Naive thymus-derived CD4-positive, alpha-beta T cell (primary cell): ENCODE results near the gene LHPP. TPM values are rescaled to one million over a fixed set of nuclear protein-coding genes. Genes with fewer than 3 reads are reported as not detected.

Experiments used
- ATAC-seq: fragments of 150-1000 bp; cut with Tn5 transposase; 2 replicates; pipeline ENCODE4 v1.10.0; 2021; ENCODE audit warnings: mild to moderate bottlenecking, moderate library complexity
- CTCF ChIA-PET: fragments of 350-600 bp; sonication (Branson Sonifier 250); formaldehyde crosslinking; loops from one replicate; lab custom pipeline; 2021; ENCODE audit warnings: antibody characterized with exemption; lab: Charles Lee
- POLR2A ChIA-PET: fragments of 350-600 bp; sonication (Branson Sonifier 250); formaldehyde crosslinking; loops from one replicate; lab custom pipeline; 2021; ENCODE audit warnings: antibody characterized with exemption, inconsistent platforms; lab: Charles Lee
- DNase-seq, 9 donors: peaks; one replicate each; pipeline versions ENCODE4 v3.0.0 to v3.0.0-alpha.2; 2020 to 2022; ENCODE audit warnings: mixed read lengths in 1 of 9
- H3K27ac ChIP-seq: one replicate; pipeline ENCODE4 v1.7.0; 2013; ENCODE audit warnings: mild to moderate bottlenecking, low read depth, low read length, moderate library complexity
- H3K27me3 ChIP-seq, 2 donors: one replicate each; pipeline ENCODE4 v1.7.0; 2013; ENCODE audit warnings: low read length in 2 of 2, mild to moderate bottlenecking in 2 of 2, moderate library complexity in 2 of 2; ENCODE audit not compliant: control insufficient read depth in 2 of 2, insufficient read depth in 2 of 2
- H3K36me3 ChIP-seq, 3 experiments: 1 replicate in 2 of 3; 2 replicates in 1 of 3; pipeline ENCODE4 v1.7.0; 2013; ENCODE audit warnings: low read length in 3 of 3, mild to moderate bottlenecking in 3 of 3, moderate library complexity in 1 of 3; ENCODE audit not compliant: insufficient read depth in 3 of 3, control insufficient read depth in 2 of 3
- H3K4me1 ChIP-seq, 2 donors: one replicate each; pipeline ENCODE4 v1.7.0; 2013; ENCODE audit warnings: low read length in 2 of 2, mild to moderate bottlenecking in 2 of 2, moderate library complexity in 1 of 2; ENCODE audit not compliant: control insufficient read depth in 2 of 2, insufficient read depth in 2 of 2
- H3K4me3 ChIP-seq: 2 replicates; pipeline ENCODE4 v1.7.0; 2013; ENCODE audit warnings: mild to moderate bottlenecking, low read length
- H3K9me3 ChIP-seq, 3 experiments: 1 replicate in 2 of 3; 2 replicates in 1 of 3; pipeline ENCODE4 v1.7.0; 2013; ENCODE audit warnings: low read length in 3 of 3; ENCODE audit not compliant: control insufficient read depth in 2 of 3
- H3K27ac Mint-ChIP-seq, 9 donors: one replicate each; pipeline ENCODE4 v1.8.0; 2020 to 2022; ENCODE audit warnings: mixed read lengths in 9 of 9, mild to moderate bottlenecking in 8 of 9, moderate library complexity in 5 of 9, inconsistent platforms in 2 of 9
- H3K27me3 Mint-ChIP-seq, 5 donors: one replicate each; pipeline ENCODE4 v1.8.0; 2021 to 2022; ENCODE audit warnings: mixed read lengths in 5 of 5, mild to moderate bottlenecking in 1 of 5
- H3K36me3 Mint-ChIP-seq, 5 donors: one replicate each; pipeline ENCODE4 v1.8.0; 2020 to 2022; ENCODE audit warnings: mixed read lengths in 5 of 5, mild to moderate bottlenecking in 3 of 5, inconsistent platforms in 1 of 5
- H3K4me1 Mint-ChIP-seq, 7 donors: one replicate each; pipeline ENCODE4 v1.8.0; 2020 to 2022; ENCODE audit warnings: mixed read lengths in 7 of 7, mild to moderate bottlenecking in 3 of 7, inconsistent platforms in 1 of 7
- H3K4me3 Mint-ChIP-seq, 10 donors: one replicate each; pipeline ENCODE4 v1.8.0; 2020 to 2022; ENCODE audit warnings: mild to moderate bottlenecking in 10 of 10, mixed read lengths in 10 of 10, moderate library complexity in 6 of 10, inconsistent platforms in 2 of 10
- H3K9me3 Mint-ChIP-seq, 11 donors: one replicate each; pipeline ENCODE4 v1.8.0; 2020 to 2022; ENCODE audit warnings: mixed read lengths in 11 of 11, mild to moderate bottlenecking in 4 of 11, inconsistent platforms in 1 of 11, moderate library complexity in 1 of 11
- intact Hi-C, 2 donors: fragments of 100-400 bp; cut with micrococcal nuclease; formaldehyde crosslinking; loops; one replicate each; pipeline ENCODE4 v1.15.1; 2023
- polyA plus RNA-seq, 2 donors: library from polyadenylated mRNA; unstranded; fragments of 300-500 nt; fragmentation: Illumina TruSeq; gene quantifications; one replicate each; pipeline ENCODE4 v1.2.3, GENCODE V29; 2021
- total RNA-seq, 6 experiments: library from RNA in 5 of 6; stranded (reverse) in 5 of 6; gene quantifications; 1 replicate in 5 of 6; 2 replicates in 1 of 6; pipeline ENCODE4 v1.2.3 and lab custom pipeline; 2021 to 2026

LHPP gene
- total and polyA plus RNA-seq, 7 experiments from 2014 or later, result 19.8 to 31.2 (median 23.4) TPM

DNA sequence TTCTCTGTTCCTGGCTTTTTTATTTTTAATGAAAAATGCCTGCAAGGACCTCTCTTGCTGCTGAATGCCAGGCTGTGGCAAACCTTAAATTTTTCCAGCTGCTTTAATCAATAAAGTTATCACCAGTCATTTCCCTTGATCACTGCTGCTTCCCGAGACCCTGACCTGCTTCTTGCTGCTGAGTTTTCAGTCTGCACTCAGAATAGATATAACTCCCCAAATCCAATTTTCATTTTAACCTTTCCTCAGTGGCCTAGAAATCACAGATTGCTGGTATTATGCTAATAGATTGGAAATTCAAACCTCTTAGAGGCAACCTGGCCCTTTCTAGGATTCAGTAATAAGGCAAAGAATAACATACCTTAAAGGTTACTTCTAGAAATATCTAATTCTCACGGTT, 43.7 kb downstream of the LHPP start:
- intact Hi-C loops, result no loop called here
- Histone ChIP-seq H3K4me3 (no peak overlapping the region), H3K4me1 (no peaks in the 10 kb centered on the region), H3K27ac (no peak overlapping the region), H3K27me3 (no peaks in the 10 kb centered on the region), H3K9me3 (no peaks in the 10 kb centered on the region), H3K36me3 (peaks cover 0 to 21% (median 7%) of the 10 kb centered on the region in 3 experiments)
- H3K36me3 Mint-ChIP-seq, result peaks cover 11 to 38% (median 14%) of the 10 kb centered on the region in 5 donors
- POLR2A ChIA-PET, result no interaction called here
- peak overlapping the region in 2 of 9 donors; percentile 15 to 49 for H3K27ac Mint-ChIP-seq
- peaks cover 0 to 11% (median 2%) of the 10 kb centered on the region in 11 donors for H3K9me3 Mint-ChIP-seq
- no peak overlapping the region for H3K4me3 Mint-ChIP-seq
- H3K27me3 Mint-ChIP-seq, result no peaks in the 10 kb centered on the region
- DNase-seq (no peak), ATAC-seq (no peak)
- CTCF ChIA-PET, result no interaction called here
- H3K4me1 Mint-ChIP-seq, result peaks cover 0 to 1% (median 0%) of the 10 kb centered on the region in 7 donors

DNA sequence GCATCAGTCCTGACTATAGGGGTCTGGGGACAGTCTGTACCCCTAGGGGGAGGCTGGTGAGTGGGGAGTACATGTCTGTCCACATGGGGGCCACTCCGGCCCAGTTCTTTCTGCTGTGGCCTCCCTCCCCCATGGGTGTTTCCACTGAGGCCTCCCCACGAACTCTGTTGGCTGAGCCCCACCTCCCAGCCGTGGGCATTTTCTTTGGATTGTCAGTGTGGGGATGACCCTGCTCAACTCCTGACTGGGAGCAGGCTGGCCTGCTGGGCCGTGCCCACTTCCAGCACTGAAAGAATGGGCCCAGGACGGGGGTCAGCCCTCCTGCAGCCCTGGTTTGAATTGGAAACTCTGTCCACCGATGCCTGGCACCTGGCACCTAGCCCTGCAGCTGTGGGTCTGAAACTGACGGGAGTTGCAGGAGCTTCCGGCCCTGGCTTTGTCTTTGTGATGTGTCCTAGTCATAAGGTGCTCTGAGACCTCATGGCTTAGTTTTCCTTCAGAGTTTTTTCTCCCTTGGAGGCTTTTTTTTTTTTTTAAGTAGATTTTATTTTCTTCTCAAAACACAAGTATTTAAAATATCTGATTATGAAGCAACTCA, 46.5 kb downstream of the LHPP start:
- peaks cover 0 to 15% (median 0%) of the 10 kb centered on the region in 3 experiments for H3K36me3 ChIP-seq
- no peak overlapping the region for H3K4me3 ChIP-seq
- no peaks in the 10 kb centered on the region for H3K4me1 ChIP-seq
- Mint-ChIP-seq H3K36me3 (peaks cover 0 to 30% (median 4%) of the 10 kb centered on the region in 5 donors), H3K4me3 (no peak overlapping the region), H3K27ac (peak overlapping the region in 1 of 9 donors; percentile 32), H3K27me3 (no peaks in the 10 kb centered on the region), H3K4me1 (peaks cover 0 to 8% (median 3%) of the 10 kb centered on the region in 7 donors), H3K9me3 (peaks cover 0 to 2% (median 0%) of the 10 kb centered on the region in 11 donors)
- no peaks in the 10 kb centered on the region for H3K27me3 ChIP-seq
- DNase-seq (no peak), ATAC-seq (no peak)
- intact Hi-C loops, result no loop called here
- no peak overlapping the region for H3K27ac ChIP-seq
- H3K9me3 ChIP-seq, result no peaks in the 10 kb centered on the region
- CTCF ChIA-PET, result no interaction called here
- POLR2A ChIA-PET, result no interaction called here

DNA sequence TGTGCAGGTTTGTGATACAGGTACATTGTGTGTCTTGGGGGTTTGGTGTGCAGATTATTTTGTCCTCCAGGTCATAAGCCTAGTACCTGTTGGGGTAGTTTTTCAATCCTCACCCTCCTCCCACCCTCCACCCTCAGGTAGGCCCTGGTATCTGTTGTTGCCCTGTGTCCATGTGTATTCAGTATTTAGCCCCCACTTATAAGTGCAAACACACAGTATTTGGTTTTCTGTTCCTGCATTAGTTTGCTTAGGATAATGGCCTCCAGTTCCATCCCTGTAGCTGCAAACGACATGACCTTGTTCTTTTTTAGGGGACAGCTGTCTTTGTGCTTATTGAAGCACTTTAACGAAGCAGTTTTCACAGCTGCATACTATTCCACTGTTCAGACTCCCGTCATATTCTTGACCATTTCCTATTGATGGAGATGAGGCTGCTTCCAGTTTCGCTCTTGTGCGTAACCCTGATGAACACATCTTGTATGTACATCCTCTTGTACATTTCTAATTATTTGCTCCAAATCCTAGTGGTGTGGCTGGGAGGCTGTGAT, 47.4 kb downstream of the LHPP start:
- Histone ChIP-seq H3K4me1 (no peaks in the 10 kb centered on the region), H3K27ac (no peak overlapping the region), H3K4me3 (no peak overlapping the region), H3K9me3 (no peaks in the 10 kb centered on the region), H3K36me3 (peaks cover 0 to 15% (median 0%) of the 10 kb centered on the region in 3 experiments), H3K27me3 (no peaks in the 10 kb centered on the region)
- CTCF ChIA-PET, result no interaction called here
- H3K4me3 Mint-ChIP-seq, result no peak overlapping the region
- H3K36me3 Mint-ChIP-seq, result peaks cover 0 to 30% (median 4%) of the 10 kb centered on the region in 5 donors
- ATAC-seq (no peak), DNase-seq (no peak)
- no peaks in the 10 kb centered on the region for H3K27me3 Mint-ChIP-seq
- POLR2A ChIA-PET, result no interaction called here
- intact Hi-C loops, result no loop called here
- peaks cover 0 to 2% (median 0%) of the 10 kb centered on the region in 11 donors for H3K9me3 Mint-ChIP-seq
- peak overlapping the region in 1 of 9 donors; percentile 16 for H3K27ac Mint-ChIP-seq
- peaks cover 0 to 8% (median 3%) of the 10 kb centered on the region in 7 donors for H3K4me1 Mint-ChIP-seq

DNA sequence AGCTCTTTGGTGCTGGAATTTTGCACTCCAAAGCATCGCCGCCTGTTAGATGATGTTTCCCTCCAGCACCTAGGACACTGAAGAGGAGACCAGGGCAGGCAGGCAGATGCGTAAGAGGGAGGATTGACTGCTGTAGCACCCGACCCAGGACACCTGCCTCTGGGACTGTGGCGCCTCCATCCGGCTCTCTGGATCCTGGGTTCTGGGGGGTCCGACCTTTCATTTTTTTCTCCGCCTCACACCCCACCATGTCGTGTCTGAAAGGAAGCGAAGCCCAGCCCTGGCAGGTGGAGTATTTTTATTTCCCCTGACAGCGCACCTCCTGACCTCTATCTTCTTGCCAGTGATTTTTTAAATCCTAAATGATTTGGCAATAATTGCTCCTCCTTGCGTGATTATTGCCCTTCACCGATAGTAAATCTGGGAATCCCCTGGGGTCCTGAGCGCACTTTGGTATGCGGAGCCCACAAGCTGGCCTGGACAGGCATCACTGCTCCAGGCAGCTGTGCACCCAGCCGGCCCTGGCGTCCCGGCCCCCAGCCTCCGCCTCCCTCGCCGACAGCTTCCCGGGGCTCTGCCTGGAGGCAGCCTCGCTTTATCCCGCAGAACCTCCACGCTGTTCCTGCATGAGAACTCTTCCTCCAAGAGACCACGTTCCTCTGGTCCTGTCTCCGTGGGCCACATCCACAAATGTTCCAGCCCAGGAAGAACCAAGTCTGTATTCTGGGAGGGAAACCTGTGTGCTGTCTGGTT, 48.4 kb downstream of the LHPP start:
- ATAC-seq (no peak), DNase-seq (no peak)
- intact Hi-C loops, result no loop called here
- H3K4me3 Mint-ChIP-seq, result no peak overlapping the region
- no peaks in the 10 kb centered on the region for H3K27me3 Mint-ChIP-seq
- no peaks in the 10 kb centered on the region for H3K27me3 ChIP-seq
- H3K4me3 ChIP-seq, result no peak overlapping the region
- no peaks in the 10 kb centered on the region for H3K9me3 ChIP-seq
- H3K4me1 Mint-ChIP-seq, result peaks cover 0 to 8% (median 3%) of the 10 kb centered on the region in 7 donors
- H3K36me3 ChIP-seq, result peaks cover 0 to 15% (median 0%) of the 10 kb centered on the region in 3 experiments
- CTCF ChIA-PET, result no interaction called here
- peaks cover 0 to 28% (median 4%) of the 10 kb centered on the region in 5 donors for H3K36me3 Mint-ChIP-seq
- peaks cover 0 to 2% (median 0%) of the 10 kb centered on the region in 11 donors for H3K9me3 Mint-ChIP-seq
- no peaks in the 10 kb centered on the region for H3K4me1 ChIP-seq
- no peak overlapping the region for H3K27ac ChIP-seq
- POLR2A ChIA-PET, result no interaction called here
- H3K27ac Mint-ChIP-seq, result no peak overlapping the region

DNA sequence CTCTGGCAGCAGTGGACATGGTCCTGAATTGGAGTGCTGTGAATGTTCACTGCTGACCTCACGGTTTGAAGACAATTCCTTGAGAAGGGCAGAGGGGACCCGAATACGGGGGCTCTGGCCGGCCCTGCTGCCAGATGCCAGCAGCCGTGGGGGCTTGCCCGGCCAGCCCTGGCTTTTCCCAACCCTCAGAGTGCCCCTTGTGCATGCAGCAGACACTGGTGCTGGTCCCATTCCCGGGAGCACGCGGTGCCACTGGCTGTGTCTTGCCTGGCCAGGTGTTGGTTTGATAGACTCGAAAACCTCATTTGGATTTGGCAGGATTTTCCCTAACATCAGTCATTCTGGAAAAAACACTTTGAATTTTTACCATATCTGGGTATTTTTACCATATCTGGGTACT, 49.1 kb downstream of the LHPP start:
- intact Hi-C loops, result no loop called here
- CTCF ChIA-PET, result no interaction called here
- DNase-seq, result no peak

DNA sequence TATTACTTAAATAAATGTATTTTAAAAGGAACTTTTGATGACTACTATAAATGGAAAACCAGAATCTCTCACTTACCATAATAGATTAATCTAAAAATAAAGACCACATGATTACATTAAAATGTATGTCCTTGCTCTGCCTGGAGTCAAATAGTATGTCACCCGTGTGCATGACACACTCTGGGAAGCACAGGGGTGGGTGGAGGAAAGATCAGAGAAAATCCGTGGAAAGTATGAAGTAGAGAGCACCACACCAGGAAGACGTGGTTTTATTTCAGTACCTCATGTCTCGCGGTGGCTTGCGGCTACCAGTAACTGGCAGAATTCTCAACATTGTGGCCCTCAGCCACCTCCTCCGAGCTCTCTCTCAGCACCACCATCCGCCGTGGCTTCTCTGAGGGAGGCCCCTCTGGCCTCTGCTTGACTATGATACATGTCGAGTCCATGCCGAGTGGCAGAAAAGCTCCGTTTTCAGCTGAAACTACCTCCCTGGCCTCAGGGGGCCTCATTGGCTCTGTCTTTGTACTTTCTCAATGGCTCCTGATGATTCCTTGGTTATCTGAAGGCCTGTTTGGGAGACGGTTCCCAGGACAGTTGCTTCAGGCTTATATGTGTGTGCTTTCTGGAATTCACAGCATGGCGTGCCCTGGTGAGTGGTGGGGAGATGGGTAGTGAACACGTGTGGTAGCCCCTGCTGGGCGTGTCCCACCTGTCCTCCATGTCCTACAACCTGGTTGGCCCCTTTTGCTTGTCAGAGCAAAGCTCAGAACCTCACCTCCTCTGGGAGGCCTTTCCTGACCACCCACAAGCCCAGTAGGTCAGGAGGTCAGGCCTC, 49.8 kb downstream of the LHPP start:
- no peaks in the 10 kb centered on the region for H3K4me1 ChIP-seq
- peaks cover 0 to 8% (median 3%) of the 10 kb centered on the region in 7 donors for H3K4me1 Mint-ChIP-seq
- no peaks in the 10 kb centered on the region for H3K9me3 ChIP-seq
- POLR2A ChIA-PET, result interaction anchor here (0.6 kb wide), 1 partner anchor 295 kb away, joined by 4 read pairs; no protein-coding TSS in a partner anchor
- no peak overlapping the region for H3K27ac ChIP-seq
- peak overlapping the region in 2 of 9 donors; percentile 70 to 71 for H3K27ac Mint-ChIP-seq
- H3K4me3 ChIP-seq, result no peak overlapping the region
- intact Hi-C loops, result no loop called here
- H3K4me3 Mint-ChIP-seq, result no peak overlapping the region
- CTCF ChIA-PET, result no interaction called here
- H3K9me3 Mint-ChIP-seq, result peaks cover 0 to 3% (median 0%) of the 10 kb centered on the region in 11 donors
- H3K27me3 Mint-ChIP-seq, result no peaks in the 10 kb centered on the region
- peak; percentile 18 for ATAC-seq
- peaks cover 0 to 15% (median 0%) of the 10 kb centered on the region in 3 experiments for H3K36me3 ChIP-seq
- no peak for DNase-seq
- H3K27me3 ChIP-seq, result no peaks in the 10 kb centered on the region
- H3K36me3 Mint-ChIP-seq, result peaks cover 0 to 30% (median 4%) of the 10 kb centered on the region in 5 donors

More for the DNA sequence above, 49.1 kb downstream of the LHPP start:
- H3K36me3 ChIP-seq, result peaks cover 0 to 15% (median 0%) of the 10 kb centered on the region in 3 experiments
- H3K4me1 Mint-ChIP-seq, result peaks cover 0 to 8% (median 3%) of the 10 kb centered on the region in 7 donors
- no peak overlapping the region for H3K4me3 ChIP-seq
- no peak overlapping the region for H3K27ac Mint-ChIP-seq
- no peaks in the 10 kb centered on the region for H3K27me3 ChIP-seq
- H3K36me3 Mint-ChIP-seq, result peaks cover 0 to 27% (median 4%) of the 10 kb centered on the region in 5 donors
- H3K27ac ChIP-seq, result no peak overlapping the region
- H3K9me3 ChIP-seq, result no peaks in the 10 kb centered on the region
- no peak overlapping the region for H3K4me3 Mint-ChIP-seq
- no peak for ATAC-seq
- H3K4me1 ChIP-seq, result no peaks in the 10 kb centered on the region
- POLR2A ChIA-PET, result interaction anchor here (0.6 kb wide), 1 partner anchor 295 kb away, joined by 4 read pairs; no protein-coding TSS in a partner anchor
- H3K27me3 Mint-ChIP-seq, result no peaks in the 10 kb centered on the region
- peaks cover 0 to 3% (median 0%) of the 10 kb centered on the region in 11 donors for H3K9me3 Mint-ChIP-seq
